Measurements from ENCODE around the gene SCN2B.

DNA sequence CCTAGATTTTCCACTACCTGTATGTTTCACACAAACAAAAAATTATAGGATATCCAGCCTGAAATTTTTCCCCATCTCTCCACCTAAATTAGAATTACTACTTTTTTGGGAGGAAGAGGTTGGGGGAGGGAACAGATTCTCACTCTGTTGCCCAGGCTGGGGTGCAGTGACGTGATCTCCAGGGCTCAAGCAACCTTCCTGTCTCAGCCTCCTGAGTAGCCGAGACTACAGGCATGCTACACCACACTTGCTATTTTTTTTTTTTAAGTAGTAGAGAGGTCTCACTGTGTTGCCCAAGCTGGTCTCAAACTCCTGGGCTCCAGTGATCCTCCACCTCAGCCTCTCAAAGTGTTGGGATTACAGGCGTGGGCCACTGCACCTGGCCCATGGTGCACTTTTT, 38.8 kb upstream of the SCN2B start:
- TF ChIP-seq, protein P1, sequence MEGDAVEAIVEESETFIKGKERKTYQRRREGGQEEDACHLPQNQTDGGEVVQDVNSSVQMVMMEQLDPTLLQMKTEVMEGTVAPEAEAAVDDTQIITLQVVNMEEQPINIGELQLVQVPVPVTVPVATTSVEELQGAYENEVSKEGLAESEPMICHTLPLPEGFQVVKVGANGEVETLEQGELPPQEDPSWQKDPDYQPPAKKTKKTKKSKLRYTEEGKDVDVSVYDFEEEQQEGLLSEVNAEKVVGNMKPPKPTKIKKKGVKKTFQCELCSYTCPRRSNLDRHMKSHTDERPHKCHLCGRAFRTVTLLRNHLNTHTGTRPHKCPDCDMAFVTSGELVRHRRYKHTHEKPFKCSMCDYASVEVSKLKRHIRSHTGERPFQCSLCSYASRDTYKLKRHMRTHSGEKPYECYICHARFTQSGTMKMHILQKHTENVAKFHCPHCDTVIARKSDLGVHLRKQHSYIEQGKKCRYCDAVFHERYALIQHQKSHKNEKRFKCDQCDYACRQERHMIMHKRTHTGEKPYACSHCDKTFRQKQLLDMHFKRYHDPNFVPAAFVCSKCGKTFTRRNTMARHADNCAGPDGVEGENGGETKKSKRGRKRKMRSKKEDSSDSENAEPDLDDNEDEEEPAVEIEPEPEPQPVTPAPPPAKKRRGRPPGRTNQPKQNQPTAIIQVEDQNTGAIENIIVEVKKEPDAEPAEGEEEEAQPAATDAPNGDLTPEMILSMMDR (conservative IDR thresholded peaks at IDR 0.05; ENCODE audit: low read depth, low read length), result no peak
- TF ChIP-seq EZH2 (IDR thresholded peaks at IDR 0.05; ENCODE audit: borderline replicate concordance, low read depth, low read length, poor library complexity, severe bottlenecking), result no peak

Measured in A673 (cell line).